ENCODE results near the gene SLC17A3. TPM values are rescaled to one million over a fixed set of nuclear protein-coding genes. Genes with fewer than 3 reads are reported as not detected.

The SLC17A3 gene
- total RNA-seq, 1 donor from 2014 or later, result 0.23 TPM

DNA sequence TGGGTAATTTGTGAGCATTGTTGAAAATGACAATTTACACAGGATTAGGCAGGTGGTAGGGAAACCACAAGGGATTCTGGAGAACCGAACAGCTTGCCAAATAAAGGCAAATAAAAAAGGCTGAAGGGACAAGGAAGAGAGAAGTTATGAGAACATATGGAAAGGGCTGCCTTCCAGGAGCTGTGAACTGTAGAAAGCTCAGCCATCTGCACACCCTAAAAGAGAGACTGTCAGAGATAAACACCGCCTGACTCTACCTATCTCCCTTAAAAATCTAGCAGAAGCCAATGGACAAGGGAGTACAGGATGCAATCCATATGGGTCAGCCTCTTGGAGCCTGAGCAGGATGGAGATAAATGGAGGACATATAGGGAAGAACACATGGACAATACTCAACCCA is 29.5 kb downstream of the SLC17A3 start:
- H3K4me3 Mint-ChIP-seq (ENCODE audit: unreplicated experiment), result no peak overlapping the region
- no peaks in the 10 kb centered on the region for H3K27me3 Mint-ChIP-seq (ENCODE audit: unreplicated experiment)
- H3K27ac Mint-ChIP-seq (ENCODE audit: unreplicated experiment), result no peak overlapping the region
- H3K9me3 Mint-ChIP-seq (ENCODE audit: unreplicated experiment), result no peaks in the 10 kb centered on the region
- no peaks in the 10 kb centered on the region for H3K4me1 Mint-ChIP-seq (ENCODE audit: unreplicated experiment)
- DNase-seq (ENCODE audit: low spot score), result no peak
- H3K36me3 Mint-ChIP-seq (ENCODE audit: low read depth, unreplicated experiment), result no peaks in the 10 kb centered on the region
- TF ChIP-seq, protein P1, sequence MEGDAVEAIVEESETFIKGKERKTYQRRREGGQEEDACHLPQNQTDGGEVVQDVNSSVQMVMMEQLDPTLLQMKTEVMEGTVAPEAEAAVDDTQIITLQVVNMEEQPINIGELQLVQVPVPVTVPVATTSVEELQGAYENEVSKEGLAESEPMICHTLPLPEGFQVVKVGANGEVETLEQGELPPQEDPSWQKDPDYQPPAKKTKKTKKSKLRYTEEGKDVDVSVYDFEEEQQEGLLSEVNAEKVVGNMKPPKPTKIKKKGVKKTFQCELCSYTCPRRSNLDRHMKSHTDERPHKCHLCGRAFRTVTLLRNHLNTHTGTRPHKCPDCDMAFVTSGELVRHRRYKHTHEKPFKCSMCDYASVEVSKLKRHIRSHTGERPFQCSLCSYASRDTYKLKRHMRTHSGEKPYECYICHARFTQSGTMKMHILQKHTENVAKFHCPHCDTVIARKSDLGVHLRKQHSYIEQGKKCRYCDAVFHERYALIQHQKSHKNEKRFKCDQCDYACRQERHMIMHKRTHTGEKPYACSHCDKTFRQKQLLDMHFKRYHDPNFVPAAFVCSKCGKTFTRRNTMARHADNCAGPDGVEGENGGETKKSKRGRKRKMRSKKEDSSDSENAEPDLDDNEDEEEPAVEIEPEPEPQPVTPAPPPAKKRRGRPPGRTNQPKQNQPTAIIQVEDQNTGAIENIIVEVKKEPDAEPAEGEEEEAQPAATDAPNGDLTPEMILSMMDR (IDR thresholded peaks at IDR 0.05; ENCODE audit: unreplicated experiment), result no peak

DNA sequence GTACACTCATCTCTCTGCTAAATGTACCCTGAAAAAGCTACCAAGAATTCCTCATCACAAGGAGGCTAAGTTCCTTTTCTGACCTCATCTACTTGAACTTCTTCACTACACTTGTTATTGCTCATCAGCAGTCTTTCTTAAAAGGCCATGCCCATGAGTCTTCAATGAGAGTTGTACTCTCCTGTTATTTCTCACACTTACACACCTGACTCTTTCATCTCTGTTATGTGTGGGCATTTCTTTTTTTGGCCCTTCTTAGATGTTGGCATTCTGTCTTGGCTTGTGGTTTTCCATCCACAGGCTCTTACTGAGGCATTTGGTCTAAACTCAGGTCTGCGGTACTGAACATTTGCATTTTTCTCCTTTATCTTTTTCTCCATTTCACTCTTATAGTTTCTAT is 31.5 kb downstream of the SLC17A3 start:
- Mint-ChIP-seq H3K27me3 (ENCODE audit: unreplicated experiment) (no peaks in the 10 kb centered on the region), H3K27ac (ENCODE audit: unreplicated experiment) (no peak overlapping the region), H3K36me3 (ENCODE audit: low read depth, unreplicated experiment) (no peaks in the 10 kb centered on the region), H3K4me1 (ENCODE audit: unreplicated experiment) (no peaks in the 10 kb centered on the region), H3K9me3 (ENCODE audit: unreplicated experiment) (no peaks in the 10 kb centered on the region), H3K4me3 (ENCODE audit: unreplicated experiment) (no peak overlapping the region)
- no peak for DNase-seq (ENCODE audit: low spot score)
- TF ChIP-seq, protein P1 (IDR thresholded peaks at IDR 0.05; ENCODE audit: unreplicated experiment), result no peak

DNA sequence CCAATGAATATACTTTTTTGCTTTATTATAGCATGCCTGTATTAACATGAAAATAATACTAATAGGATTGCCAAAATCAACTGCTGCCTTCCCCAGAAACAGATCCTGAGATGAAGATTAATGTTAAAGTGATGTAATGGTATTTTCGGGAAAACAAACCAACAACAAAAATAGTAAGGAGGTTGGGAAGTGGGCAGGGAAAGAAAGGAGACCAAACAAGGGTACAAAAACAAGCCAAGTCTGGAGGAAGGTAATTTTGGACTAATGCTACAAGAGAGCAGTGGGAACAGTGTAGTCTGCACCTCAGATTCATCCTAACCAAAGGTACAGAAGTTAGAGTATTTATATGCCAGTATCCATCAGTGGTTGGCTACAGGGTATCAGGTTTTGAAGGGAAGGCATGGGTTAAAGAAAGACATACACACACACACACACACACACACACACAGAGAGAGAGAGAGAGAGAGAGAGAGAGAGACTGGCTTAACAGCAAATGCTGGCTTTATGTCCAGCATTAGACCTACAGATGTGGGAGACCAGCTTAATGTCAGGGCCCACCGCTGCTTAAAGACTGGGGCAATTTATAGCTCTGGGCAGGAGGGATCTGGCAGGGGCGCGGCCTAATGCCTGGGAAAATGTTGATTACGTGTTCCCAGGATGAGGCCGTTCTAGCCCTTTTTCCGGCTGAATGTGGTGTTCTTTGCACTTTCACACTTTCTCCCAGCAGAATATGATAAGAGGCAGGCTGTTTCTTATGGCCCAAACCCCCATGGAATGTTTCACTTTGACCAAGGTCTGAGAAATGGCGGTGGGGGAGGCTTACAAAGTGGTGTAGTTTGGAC is 38.4 kb downstream of the SLC17A3 start:
- TF ChIP-seq, protein P1 (IDR thresholded peaks at IDR 0.05; ENCODE audit: unreplicated experiment), result no peak
- Mint-ChIP-seq H3K9me3 (ENCODE audit: unreplicated experiment) (no peaks in the 10 kb centered on the region), H3K27me3 (ENCODE audit: unreplicated experiment) (no peaks in the 10 kb centered on the region), H3K4me1 (ENCODE audit: unreplicated experiment) (peaks cover 2% of the 10 kb centered on the region), H3K27ac (ENCODE audit: unreplicated experiment) (no peak overlapping the region), H3K36me3 (ENCODE audit: low read depth, unreplicated experiment) (no peaks in the 10 kb centered on the region), H3K4me3 (ENCODE audit: unreplicated experiment) (no peak overlapping the region)
- no peak for DNase-seq (ENCODE audit: low spot score)

DNA sequence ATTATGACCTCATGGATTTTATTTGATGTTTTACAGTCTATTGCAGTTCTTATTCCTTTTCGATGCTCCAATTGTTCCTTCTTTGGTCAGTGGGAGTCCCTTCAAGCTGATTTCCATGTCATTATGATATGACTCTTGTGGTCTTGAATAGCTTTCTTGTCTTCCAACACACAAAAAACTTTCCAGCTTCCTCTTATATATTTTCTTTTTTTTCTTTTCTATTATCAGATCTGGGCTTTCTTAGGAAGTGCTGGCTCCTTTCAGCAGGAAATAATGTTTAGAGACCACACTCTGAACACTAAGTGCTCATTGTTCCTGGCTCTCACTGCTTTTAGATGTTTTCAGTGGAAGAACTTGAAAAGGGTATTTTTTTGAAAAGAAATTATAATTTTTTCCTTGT is 39.1 kb downstream of the SLC17A3 start:
- no peaks in the 10 kb centered on the region for H3K36me3 Mint-ChIP-seq (ENCODE audit: low read depth, unreplicated experiment)
- H3K9me3 Mint-ChIP-seq (ENCODE audit: unreplicated experiment), result no peaks in the 10 kb centered on the region
- no peak overlapping the region for H3K27ac Mint-ChIP-seq (ENCODE audit: unreplicated experiment)
- DNase-seq (ENCODE audit: low spot score), result no peak
- peaks cover 2% of the 10 kb centered on the region for H3K4me1 Mint-ChIP-seq (ENCODE audit: unreplicated experiment)
- TF ChIP-seq, protein P1 (IDR thresholded peaks at IDR 0.05; ENCODE audit: unreplicated experiment), result no peak
- H3K27me3 Mint-ChIP-seq (ENCODE audit: unreplicated experiment), result no peaks in the 10 kb centered on the region
- H3K4me3 Mint-ChIP-seq (ENCODE audit: unreplicated experiment), result no peak overlapping the region

DNA sequence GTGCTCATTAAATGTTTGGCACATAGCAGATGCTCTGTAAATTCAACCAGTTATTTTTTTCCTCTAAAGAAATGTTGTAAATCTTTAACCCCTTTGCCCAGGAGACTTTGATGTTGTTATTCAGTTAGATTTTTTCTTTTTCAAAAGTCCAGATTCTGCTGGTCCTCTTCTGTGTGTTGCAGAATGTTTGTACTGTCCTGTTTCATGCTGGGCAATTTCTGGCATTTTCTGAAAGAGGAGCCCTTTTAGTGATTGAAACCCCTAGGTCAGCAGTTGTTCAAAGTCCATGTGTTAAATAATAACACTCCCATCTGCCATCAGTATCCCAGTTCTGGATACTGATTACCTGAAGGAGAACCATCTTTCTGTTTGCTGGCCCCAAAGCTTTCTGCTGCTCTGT is 40.9 kb downstream of the SLC17A3 start:
- H3K36me3 Mint-ChIP-seq (ENCODE audit: low read depth, unreplicated experiment), result no peaks in the 10 kb centered on the region
- H3K4me3 Mint-ChIP-seq (ENCODE audit: unreplicated experiment), result no peak overlapping the region
- TF ChIP-seq, protein P1 (IDR thresholded peaks at IDR 0.05; ENCODE audit: unreplicated experiment), result no peak
- H3K4me1 Mint-ChIP-seq (ENCODE audit: unreplicated experiment), result peaks cover 2% of the 10 kb centered on the region
- DNase-seq (ENCODE audit: low spot score), result no peak
- H3K27me3 Mint-ChIP-seq (ENCODE audit: unreplicated experiment), result no peaks in the 10 kb centered on the region
- H3K27ac Mint-ChIP-seq (ENCODE audit: unreplicated experiment), result no peak overlapping the region
- H3K9me3 Mint-ChIP-seq (ENCODE audit: unreplicated experiment), result no peaks in the 10 kb centered on the region
